ENCODE data around the gene PRKCE.

The PRKCE gene

DNA sequence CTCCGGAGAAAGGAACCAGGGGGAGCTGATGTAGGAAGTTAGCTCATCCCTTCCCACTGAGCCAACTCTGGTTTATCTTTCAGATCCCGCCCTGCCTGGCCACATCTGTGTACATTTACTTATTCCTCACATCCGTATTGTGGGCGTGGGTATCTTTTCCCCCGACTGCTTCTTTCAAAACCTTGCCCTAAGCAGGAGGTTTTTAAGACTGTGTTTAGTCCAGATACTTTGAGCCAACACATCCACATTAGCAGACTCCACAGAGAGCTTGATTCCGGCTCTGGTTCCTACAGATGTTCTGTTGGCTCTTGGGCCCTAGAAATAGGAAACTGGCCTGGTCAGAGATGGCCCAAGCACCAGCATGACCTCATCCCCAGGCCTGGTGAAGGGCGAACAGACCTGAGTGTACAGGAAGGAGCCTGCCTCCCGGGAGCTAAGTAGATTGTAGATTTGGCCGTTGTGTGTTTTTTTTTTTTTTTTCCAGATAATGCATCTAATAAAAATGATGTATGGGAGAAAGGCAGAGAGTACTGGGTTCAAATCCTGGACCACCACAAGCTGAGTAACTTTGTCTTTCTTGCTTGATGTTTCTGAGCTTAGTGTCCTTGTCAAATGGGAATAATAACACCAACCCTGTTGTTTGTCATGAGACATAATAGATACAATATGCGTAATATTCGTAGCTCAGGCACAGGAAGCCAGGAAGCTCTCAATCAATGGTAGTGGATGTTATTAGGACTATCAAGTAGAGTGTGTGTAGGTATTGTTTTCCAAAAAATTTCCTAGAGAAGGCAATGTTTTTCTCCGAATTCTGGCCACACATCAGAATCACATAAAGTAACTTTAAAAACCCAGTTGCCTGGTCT is 92.3 kb downstream of the PRKCE start:
- H3K4me3 ChIP-seq (ENCODE audit: insufficient read length, low read depth): no peak overlapping the region
- no peak overlapping the region for H3K9ac ChIP-seq (ENCODE audit: insufficient read length, low read depth)
- no peak for DNase-seq (ENCODE audit: low read depth, low spot score)

DNA sequence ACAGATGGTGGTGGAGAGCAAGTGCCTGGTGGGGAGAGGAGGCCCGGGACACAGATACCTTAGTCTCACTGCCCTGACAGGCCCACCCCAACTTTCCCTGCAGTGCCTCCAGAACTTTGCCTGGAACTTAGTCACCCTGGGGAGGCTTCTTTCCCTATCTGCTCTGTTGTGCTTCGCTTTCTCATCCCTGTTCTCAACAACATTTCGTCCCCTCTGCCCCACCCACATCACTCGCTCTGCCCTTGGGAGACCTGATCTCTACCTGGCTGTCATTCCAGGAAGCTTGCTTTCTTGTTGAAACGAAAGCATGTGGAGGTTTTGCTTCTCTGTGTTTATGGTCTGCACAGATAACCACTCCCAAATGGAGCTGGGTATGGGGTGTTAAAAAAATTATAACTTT is 93.8 kb downstream of the PRKCE start:
- DNase-seq (ENCODE audit: low read depth, low spot score): no peak
- no peak for TF ChIP-seq YY1 (IDR thresholded peaks at IDR 0.05; ENCODE audit: insufficient read depth, insufficient read length)
- TF ChIP-seq ZNF274 (IDR thresholded peaks at IDR 0.05; ENCODE audit: low read depth, low read length): no peak
- no peak for TF ChIP-seq SUZ12 (IDR thresholded peaks at IDR 0.05; ENCODE audit: extremely low read depth, insufficient read depth, insufficient read length)
- no peaks in the 10 kb centered on the region for H3K27me3 ChIP-seq (ENCODE audit: insufficient read depth, insufficient read length)
- H3K9me3 ChIP-seq (ENCODE audit: insufficient read depth, low read length): peaks cover 6% of the 10 kb centered on the region; the same call in 1 of the 2 replicates
- H3K4me1 ChIP-seq (ENCODE audit: insufficient read depth, insufficient read length): no peaks in the 10 kb centered on the region
- no peaks in the 10 kb centered on the region for H3K36me3 ChIP-seq (ENCODE audit: insufficient read depth, insufficient read length, low read length)
- no peak overlapping the region for H3K9ac ChIP-seq (ENCODE audit: insufficient read length, low read depth)
- no peak overlapping the region for H3K4me3 ChIP-seq (ENCODE audit: insufficient read length, low read depth)

More for the DNA sequence above, 92.3 kb downstream of the PRKCE start:
- H3K27me3 ChIP-seq (ENCODE audit: insufficient read depth, insufficient read length): no peaks in the 10 kb centered on the region
- peaks cover 6% of the 10 kb centered on the region; the same call in 1 of the 2 replicates for H3K9me3 ChIP-seq (ENCODE audit: insufficient read depth, low read length)
- TF ChIP-seq SUZ12 (IDR thresholded peaks at IDR 0.05; ENCODE audit: extremely low read depth, insufficient read depth, insufficient read length) (no peak), YY1 (IDR thresholded peaks at IDR 0.05; ENCODE audit: insufficient read depth, insufficient read length) (no peak), ZNF274 (IDR thresholded peaks at IDR 0.05; ENCODE audit: low read depth, low read length) (no peak)
- no peaks in the 10 kb centered on the region for H3K36me3 ChIP-seq (ENCODE audit: insufficient read depth, insufficient read length, low read length)
- no peaks in the 10 kb centered on the region for H3K4me1 ChIP-seq (ENCODE audit: insufficient read depth, insufficient read length)

DNA sequence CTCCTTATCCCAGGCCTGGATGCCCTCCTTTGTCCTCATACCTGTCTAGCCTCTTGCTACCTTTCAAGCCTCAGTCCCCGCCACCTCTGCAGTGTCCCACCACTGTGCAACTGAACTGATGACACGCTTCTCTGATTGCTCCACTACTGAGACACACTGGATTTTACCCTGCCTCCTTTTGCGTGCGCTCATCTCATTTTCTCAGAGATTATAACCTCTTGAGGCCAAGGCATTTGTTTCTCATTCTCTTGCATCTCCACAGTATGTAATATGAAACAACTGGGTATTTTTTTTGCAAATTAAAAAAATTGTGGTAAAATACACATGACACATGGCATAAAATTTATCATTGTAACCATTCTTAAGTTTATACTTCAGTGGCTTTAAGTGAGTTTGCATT is 95.4 kb downstream of the PRKCE start:
- Histone ChIP-seq H3K36me3 (ENCODE audit: insufficient read depth, insufficient read length, low read length) (no peaks in the 10 kb centered on the region), H3K9ac (ENCODE audit: insufficient read length, low read depth) (no peak overlapping the region), H3K4me3 (ENCODE audit: insufficient read length, low read depth) (no peak overlapping the region), H3K4me1 (ENCODE audit: insufficient read depth, insufficient read length) (no peaks in the 10 kb centered on the region), H3K9me3 (ENCODE audit: insufficient read depth, low read length) (peaks cover 6% of the 10 kb centered on the region; the same call in 1 of the 2 replicates), H3K27me3 (ENCODE audit: insufficient read depth, insufficient read length) (no peaks in the 10 kb centered on the region)
- DNase-seq (ENCODE audit: low read depth, low spot score): no peak
- TF ChIP-seq SUZ12 (IDR thresholded peaks at IDR 0.05; ENCODE audit: extremely low read depth, insufficient read depth, insufficient read length) (no peak), YY1 (IDR thresholded peaks at IDR 0.05; ENCODE audit: insufficient read depth, insufficient read length) (no peak), ZNF274 (IDR thresholded peaks at IDR 0.05; ENCODE audit: low read depth, low read length) (no peak)

DNA sequence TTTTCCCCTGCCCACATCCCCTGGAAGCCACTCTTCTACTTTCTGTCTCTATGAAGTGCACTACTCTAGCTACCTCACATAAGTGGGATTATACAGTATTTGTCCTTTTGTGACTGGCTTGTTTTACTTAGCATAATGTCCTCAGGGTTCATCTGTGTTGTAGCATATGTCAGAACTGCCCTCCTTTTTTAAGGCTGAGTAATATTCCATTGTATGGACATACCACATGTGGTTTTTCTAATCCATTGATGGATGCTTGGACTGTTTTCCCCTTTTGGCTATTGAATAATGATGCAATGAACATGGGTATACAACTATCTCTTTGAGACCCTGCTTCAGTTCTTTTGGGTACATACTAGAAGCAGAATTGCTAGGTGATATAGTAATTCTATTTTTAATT is 95.9 kb downstream of the PRKCE start:
- Histone ChIP-seq H3K4me1 (ENCODE audit: insufficient read depth, insufficient read length) (no peaks in the 10 kb centered on the region), H3K27me3 (ENCODE audit: insufficient read depth, insufficient read length) (no peaks in the 10 kb centered on the region), H3K4me3 (ENCODE audit: insufficient read length, low read depth) (no peak overlapping the region), H3K36me3 (ENCODE audit: insufficient read depth, insufficient read length, low read length) (no peaks in the 10 kb centered on the region), H3K9me3 (ENCODE audit: insufficient read depth, low read length) (peaks cover 6% of the 10 kb centered on the region; the same call in 1 of the 2 replicates), H3K9ac (ENCODE audit: insufficient read length, low read depth) (no peak overlapping the region)
- TF ChIP-seq ZNF274 (IDR thresholded peaks at IDR 0.05; ENCODE audit: low read depth, low read length) (no peak), SUZ12 (IDR thresholded peaks at IDR 0.05; ENCODE audit: extremely low read depth, insufficient read depth, insufficient read length) (no peak), YY1 (IDR thresholded peaks at IDR 0.05; ENCODE audit: insufficient read depth, insufficient read length) (no peak)
- DNase-seq (ENCODE audit: low read depth, low spot score): no peak

DNA sequence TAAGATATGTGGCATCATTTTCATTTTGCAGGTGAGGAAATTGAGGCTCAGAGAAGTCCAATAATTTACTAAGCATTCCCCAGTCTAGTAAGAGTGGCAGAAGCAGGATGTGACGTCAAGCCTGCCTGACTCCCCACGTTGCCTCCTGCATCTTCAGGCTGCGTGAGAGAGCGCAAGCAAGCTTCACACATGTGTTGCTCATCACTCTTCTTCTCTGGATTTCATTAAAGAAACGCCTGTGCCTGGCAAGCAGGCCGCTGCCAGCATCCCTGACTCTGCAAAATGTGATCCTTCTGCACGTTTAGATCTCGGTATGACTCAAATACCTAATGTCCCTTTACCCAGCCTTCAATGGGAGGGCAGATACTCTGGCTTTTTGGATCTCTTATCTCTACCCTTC is 96.8 kb downstream of the PRKCE start:
- H3K4me1 ChIP-seq (ENCODE audit: insufficient read depth, insufficient read length): no peaks in the 10 kb centered on the region
- no peak overlapping the region for H3K9ac ChIP-seq (ENCODE audit: insufficient read length, low read depth)
- DNase-seq (ENCODE audit: low read depth, low spot score): no peak
- no peaks in the 10 kb centered on the region for H3K36me3 ChIP-seq (ENCODE audit: insufficient read depth, insufficient read length, low read length)
- no peak overlapping the region for H3K4me3 ChIP-seq (ENCODE audit: insufficient read length, low read depth)
- H3K9me3 ChIP-seq (ENCODE audit: insufficient read depth, low read length): peaks cover 6% of the 10 kb centered on the region; the same call in 1 of the 2 replicates
- TF ChIP-seq SUZ12 (IDR thresholded peaks at IDR 0.05; ENCODE audit: extremely low read depth, insufficient read depth, insufficient read length) (no peak), ZNF274 (IDR thresholded peaks at IDR 0.05; ENCODE audit: low read depth, low read length) (no peak), YY1 (IDR thresholded peaks at IDR 0.05; ENCODE audit: insufficient read depth, insufficient read length) (no peak)
- H3K27me3 ChIP-seq (ENCODE audit: insufficient read depth, insufficient read length): no peaks in the 10 kb centered on the region

DNA sequence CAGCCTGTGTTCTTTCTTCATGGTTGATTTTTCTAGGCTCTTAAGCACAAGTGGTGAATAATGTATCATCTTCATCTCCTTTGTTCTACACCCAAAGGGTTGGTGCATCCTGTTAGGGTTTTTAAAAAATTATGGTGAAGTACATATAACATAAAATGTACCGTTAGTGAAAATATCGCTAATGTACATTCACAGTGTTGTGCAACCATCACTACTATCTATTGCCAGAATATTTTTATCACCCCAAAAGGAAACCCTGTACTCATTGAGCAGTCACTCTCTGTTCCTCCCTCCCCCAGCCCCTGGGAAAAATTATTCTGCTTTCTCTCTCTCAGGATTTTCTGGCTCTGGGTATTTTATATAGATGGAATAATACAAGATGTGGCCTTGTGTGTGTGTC is 98.5 kb downstream of the PRKCE start:
- Histone ChIP-seq H3K4me1 (ENCODE audit: insufficient read depth, insufficient read length) (peaks cover 3% of the 10 kb centered on the region), H3K4me3 (ENCODE audit: insufficient read length, low read depth) (no peak overlapping the region), H3K27me3 (ENCODE audit: insufficient read depth, insufficient read length) (no peaks in the 10 kb centered on the region), H3K36me3 (ENCODE audit: insufficient read depth, insufficient read length, low read length) (no peaks in the 10 kb centered on the region), H3K9me3 (ENCODE audit: insufficient read depth, low read length) (peaks cover 6% of the 10 kb centered on the region; the same call in 1 of the 2 replicates), H3K9ac (ENCODE audit: insufficient read length, low read depth) (no peak overlapping the region)
- TF ChIP-seq YY1 (IDR thresholded peaks at IDR 0.05; ENCODE audit: insufficient read depth, insufficient read length): no peak
- no peak for TF ChIP-seq ZNF274 (IDR thresholded peaks at IDR 0.05; ENCODE audit: low read depth, low read length)
- TF ChIP-seq SUZ12 (IDR thresholded peaks at IDR 0.05; ENCODE audit: extremely low read depth, insufficient read depth, insufficient read length): no peak
- no peak for DNase-seq (ENCODE audit: low read depth, low spot score)

DNA sequence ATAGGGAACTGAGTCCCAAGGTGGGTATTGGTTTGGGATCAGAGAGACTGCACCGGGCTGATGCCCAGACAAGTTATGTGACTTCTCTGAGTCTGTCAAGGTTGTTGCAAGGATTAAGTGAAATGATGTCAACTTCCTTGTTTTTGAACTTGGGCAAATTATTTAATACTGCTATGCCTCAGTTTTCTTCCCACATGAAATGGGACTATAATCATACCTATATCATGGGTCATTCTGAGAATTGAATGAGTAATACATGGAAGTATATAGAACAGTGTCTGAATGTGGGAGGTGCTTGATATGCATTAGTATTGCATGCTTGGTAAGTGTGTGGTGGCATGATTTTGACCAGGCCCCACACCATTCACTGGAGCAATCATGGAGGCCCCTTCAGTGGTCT is 99.0 kb downstream of the PRKCE start:
- Histone ChIP-seq H3K36me3 (ENCODE audit: insufficient read depth, insufficient read length, low read length) (no peaks in the 10 kb centered on the region), H3K4me1 (ENCODE audit: insufficient read depth, insufficient read length) (peaks cover 3% of the 10 kb centered on the region), H3K9me3 (ENCODE audit: insufficient read depth, low read length) (peaks cover 6% of the 10 kb centered on the region; the same call in 1 of the 2 replicates), H3K27me3 (ENCODE audit: insufficient read depth, insufficient read length) (no peaks in the 10 kb centered on the region), H3K4me3 (ENCODE audit: insufficient read length, low read depth) (no peak overlapping the region), H3K9ac (ENCODE audit: insufficient read length, low read depth) (no peak overlapping the region)
- TF ChIP-seq YY1 (IDR thresholded peaks at IDR 0.05; ENCODE audit: insufficient read depth, insufficient read length): no peak
- no peak for TF ChIP-seq ZNF274 (IDR thresholded peaks at IDR 0.05; ENCODE audit: low read depth, low read length)
- TF ChIP-seq SUZ12 (IDR thresholded peaks at IDR 0.05; ENCODE audit: extremely low read depth, insufficient read depth, insufficient read length): no peak
- no peak for DNase-seq (ENCODE audit: low read depth, low spot score)

All from NT2/D1 (cell line).